ENCODE results near the gene WDR1. TPM values are rescaled to one million over a fixed set of nuclear protein-coding genes. Genes with fewer than 3 reads are reported as not detected.

The WDR1 gene
- total RNA-seq, 4 donors from 2014 or later = 57.3 to 84.2 (median 72.7) TPM

DNA sequence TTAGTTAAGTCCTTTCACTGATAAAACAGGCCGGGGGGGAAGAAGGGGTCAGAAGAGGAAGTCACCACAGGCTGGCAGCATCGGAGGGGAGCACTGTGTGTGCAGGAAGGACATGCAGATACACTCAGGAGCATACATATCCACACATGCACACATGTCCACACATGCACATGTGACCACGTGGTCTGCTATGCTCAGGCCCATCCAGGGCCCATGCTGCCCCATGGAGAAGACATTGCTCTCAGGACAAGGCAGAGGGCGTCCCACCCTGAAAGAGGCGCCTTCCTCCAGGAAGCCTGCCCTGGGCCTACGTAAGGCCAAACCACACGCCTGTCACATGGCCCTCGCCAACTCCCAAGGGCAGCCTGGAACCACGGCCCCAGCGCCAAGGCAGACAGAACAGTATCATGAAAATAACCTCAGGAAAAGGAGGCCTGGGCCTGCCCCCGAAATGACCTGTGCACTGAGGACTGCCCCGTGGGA lies 15.8 kb downstream of the WDR1 start:
- intact Hi-C loops (cut with DNase I; ENCODE audit: low total_unique reads) = no loop called here
- Histone ChIP-seq H3K27ac (peak overlapping the region; percentile 92 to 99 (median 95)), H3K4me3 (no peak overlapping the region), H3K36me3 (peaks cover 0 to 8% of the 10 kb centered on the region in 2 donors), H3K9me3 (no peaks in the 10 kb centered on the region), H3K4me1 (peaks cover 98 to 100% of the 10 kb centered on the region in 2 donors), H3K27me3 (no peaks in the 10 kb centered on the region)
- no peak for TF ChIP-seq POLR2A (IDR thresholded peaks at IDR 0.05)
- no peak for TF ChIP-seq CTCF (IDR thresholded peaks at IDR 0.05 in 4 of 5, conservative IDR thresholded peaks at IDR 0.05 in 1 of 5)
- ATAC-seq = no peak
- peak; percentile 49 to 72 for DNase-seq
- in situ Hi-C loops (cut with MboI; ENCODE audit: low sequenced_read_pairs in 4 of 4) = no loop called here

GRCh38 chr4:10099499-10100325 lies 16.9 kb downstream of the WDR1 start:
- no peaks in the 10 kb centered on the region for H3K9me3 ChIP-seq
- ATAC-seq = no peak
- H3K4me3 ChIP-seq = no peak overlapping the region
- no peaks in the 10 kb centered on the region for H3K27me3 ChIP-seq
- peak overlapping the region; percentile 92 to 99 (median 95) for H3K27ac ChIP-seq
- in situ Hi-C loops (cut with MboI; ENCODE audit: low sequenced_read_pairs in 4 of 4) = no loop called here
- TF ChIP-seq CTCF (IDR thresholded peaks at IDR 0.05 in 4 of 5, conservative IDR thresholded peaks at IDR 0.05 in 1 of 5) = no peak
- no peak for DNase-seq
- intact Hi-C loops (cut with DNase I; ENCODE audit: low total_unique reads) = no loop called here
- H3K4me1 ChIP-seq = peaks cover 98 to 100% of the 10 kb centered on the region in 2 donors
- peaks cover 0 to 11% of the 10 kb centered on the region in 2 donors for H3K36me3 ChIP-seq

DNA sequence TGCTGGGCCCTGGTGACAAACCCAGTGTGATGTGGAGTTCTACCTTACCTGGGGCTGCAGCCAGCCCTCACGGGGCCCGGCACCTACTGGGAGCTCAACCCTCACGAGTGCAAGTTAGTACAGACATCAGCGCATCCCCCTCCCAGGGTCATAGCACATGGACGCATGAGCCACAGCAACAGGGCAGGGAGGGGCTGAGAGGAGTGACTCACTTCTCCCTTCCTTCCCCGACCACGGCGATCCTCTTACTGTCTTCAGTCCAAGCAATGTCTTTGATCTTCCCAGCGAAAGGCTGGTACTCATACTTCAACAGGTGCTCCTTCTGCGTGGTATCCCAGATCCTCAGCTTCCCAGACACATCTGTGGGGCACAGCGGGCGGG lies 17.8 kb downstream of the WDR1 start:
- in situ Hi-C loops (cut with MboI; ENCODE audit: low sequenced_read_pairs in 4 of 4) = no loop called here
- DNase-seq = peak; percentile 35 to 70
- peaks cover 98 to 100% of the 10 kb centered on the region in 2 donors for H3K4me1 ChIP-seq

DNA sequence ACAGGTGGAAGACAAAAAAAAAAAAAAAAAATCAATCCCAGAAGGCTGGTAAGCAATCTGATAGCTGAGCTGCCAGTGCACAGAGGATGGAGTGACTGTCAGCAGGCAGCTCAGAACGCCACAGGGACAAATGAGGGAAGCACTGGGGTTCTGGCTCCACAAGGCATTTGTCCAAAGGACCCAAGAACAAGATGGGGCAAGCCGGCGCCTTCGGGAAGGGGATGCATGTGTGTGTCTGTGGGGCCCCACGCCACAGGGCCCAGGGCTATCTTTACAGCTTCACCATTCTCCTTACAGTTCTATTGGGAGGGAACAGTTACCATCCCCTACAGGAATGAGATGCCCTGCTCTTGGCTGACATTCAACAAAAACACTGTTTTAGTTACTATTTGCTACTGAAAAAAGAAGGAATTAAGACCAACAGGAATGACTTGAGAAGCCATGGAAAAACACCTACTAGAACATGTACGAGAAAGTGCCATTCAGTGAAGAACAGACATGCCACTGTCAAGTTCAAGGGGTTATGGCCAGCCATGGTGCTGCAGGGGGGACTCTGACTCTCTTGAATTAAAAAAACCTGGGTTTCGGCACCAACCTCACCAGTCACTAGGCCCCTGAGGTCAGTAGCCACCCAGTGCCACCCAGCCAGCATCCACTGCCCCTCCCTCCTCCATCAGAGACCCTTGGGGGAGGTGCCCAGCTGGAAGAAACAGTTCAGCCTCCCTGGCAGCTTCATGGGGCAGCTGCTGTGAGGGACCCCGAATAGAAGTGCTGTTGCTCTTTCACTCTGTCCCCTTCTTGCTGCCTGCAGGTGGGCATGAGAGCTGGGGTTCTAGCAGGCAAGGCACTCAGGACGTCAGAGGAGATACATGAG lies 18.5 kb downstream of the WDR1 start:
- in situ Hi-C loops (cut with MboI; ENCODE audit: low sequenced_read_pairs in 4 of 4) = no loop called here

More for the DNA sequence above, 17.8 kb downstream of the WDR1 start:
- ATAC-seq = peak in 1 of 2 donors; percentile 9
- no peak for TF ChIP-seq POLR2A (IDR thresholded peaks at IDR 0.05)
- TF ChIP-seq CTCF (IDR thresholded peaks at IDR 0.05 in 4 of 5, conservative IDR thresholded peaks at IDR 0.05 in 1 of 5) = no peak
- H3K36me3 ChIP-seq = peaks cover 0 to 18% of the 10 kb centered on the region in 2 donors
- no peak overlapping the region for H3K4me3 ChIP-seq
- H3K9me3 ChIP-seq = no peaks in the 10 kb centered on the region
- peak overlapping the region; percentile 92 to 99 (median 95) for H3K27ac ChIP-seq
- intact Hi-C loops (cut with DNase I; ENCODE audit: low total_unique reads) = no loop called here
- no peaks in the 10 kb centered on the region for H3K27me3 ChIP-seq

More for the DNA sequence above, 18.5 kb downstream of the WDR1 start:
- ATAC-seq (no peak), DNase-seq (no peak)
- H3K4me1 ChIP-seq = peaks cover 98 to 100% of the 10 kb centered on the region in 2 donors
- H3K9me3 ChIP-seq = no peaks in the 10 kb centered on the region
- peaks cover 0 to 18% of the 10 kb centered on the region in 2 donors for H3K36me3 ChIP-seq
- TF ChIP-seq CTCF (IDR thresholded peaks at IDR 0.05 in 4 of 5, conservative IDR thresholded peaks at IDR 0.05 in 1 of 5) (no peak), POLR2A (IDR thresholded peaks at IDR 0.05) (no peak)
- H3K27ac ChIP-seq = peak overlapping the region; percentile 92 to 99 (median 95)
- intact Hi-C loops (cut with DNase I; ENCODE audit: low total_unique reads) = loop anchor here (2.0 kb wide), 1 partner anchor 19 kb away; the partner anchor contains the start of gene WDR1
- no peaks in the 10 kb centered on the region for H3K27me3 ChIP-seq
- H3K4me3 ChIP-seq = no peak overlapping the region
